Measurements from ENCODE around the gene CPT2. TPM values are rescaled to one million over a fixed set of nuclear protein-coding genes. Genes with fewer than 3 reads are reported as not detected.
A peak's percentile ranks its signal among the peaks of the same experiment; 100 is the strongest.

CPT2 gene
- total and polyA plus RNA-seq, 2 of the 13 experiments (the other 11 are each of a cell fraction or from before 2014, with no cell fraction given): 12.6 to 14.6 TPM

DNA sequence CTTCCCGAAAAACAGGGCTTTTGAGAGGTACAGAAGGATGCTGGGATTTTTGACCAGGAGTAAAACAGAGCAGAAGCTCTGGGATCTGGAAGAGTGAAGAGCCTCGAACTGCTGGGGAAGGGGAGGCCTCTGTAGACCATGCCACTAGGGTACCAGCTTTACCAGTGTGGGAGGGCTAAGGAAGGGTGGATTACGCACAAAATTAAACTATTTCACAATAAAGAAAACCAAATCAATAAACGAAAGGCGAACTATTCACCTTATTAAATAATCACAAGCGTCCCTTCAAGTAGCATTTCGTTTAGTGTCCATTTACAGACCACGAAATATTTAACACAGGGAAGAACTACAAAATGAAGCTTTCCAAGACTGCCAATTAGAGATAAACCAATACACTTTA is 23.1 kb downstream of the CPT2 start:
- TSS peak; percentile 72 for BruUV-seq (replicated peaks)
- Histone ChIP-seq H3K27ac (ENCODE audit: extremely low read length, insufficient read depth, low read length) (peak overlapping the region; percentile 90), H2AFZ (ENCODE audit: low read length) (no peak overlapping the region), H4K20me1 (ENCODE audit: insufficient read depth, low read length) (no peaks in the 10 kb centered on the region), H3K9me3 (ENCODE audit: low read length) (no peaks in the 10 kb centered on the region), H3K4me3 (replicated peaks in 1 of 3; ENCODE audit: insufficient read depth in 1 of 3, low read depth in 2 of 3, low read length in 3 of 3) (peak overlapping the region; percentile 86 to 96 (median 95)), H3K79me2 (ENCODE audit: insufficient read depth, low read length) (peaks cover 9% of the 10 kb centered on the region), H3K4me1 (ENCODE audit: insufficient read depth, low read length) (peaks cover 25% of the 10 kb centered on the region), H3K36me3 (replicated peaks in 1 of 2; ENCODE audit: control insufficient read depth in 1 of 2, insufficient read depth in 2 of 2, low read length in 2 of 2) (peaks cover 5 to 15% of the 10 kb centered on the region in 2 experiments; a peak in 4 of 5 replicates), H3K27me3 (ENCODE audit: control insufficient read depth in 1 of 2, insufficient read depth in 2 of 2, low read length in 2 of 2) (no peaks in the 10 kb centered on the region), H3K4me2 (ENCODE audit: low read depth, low read length) (peak overlapping the region; percentile 92), H3K9ac (ENCODE audit: insufficient read depth, low read depth, low read length) (peak overlapping the region; percentile 93)
- 4% methylated on average over 8 of the region's 8 CpGs for WGBS (ENCODE audit: low lambda C conversion rate)
- ChIA-PET CTCF (ENCODE audit: low intra/inter-chr PET ratio, low total read pairs) (no interaction called here), POLR2A (interaction anchor here (0.6 to 1.6 kb wide), 3 partner anchors 24 to 260 kb away, joined by 3 to 5 read pairs (median 3); no protein-coding TSS in a partner anchor)
- intact Hi-C loops (cut with micrococcal nuclease; ENCODE audit: unreplicated experiment): loop anchor here (1.0 to 2.0 kb wide), 2 partner anchors 19 to 23 kb away; partner anchors contain the start of genes CPT2 and MAGOH
- no peak for FAIRE-seq
- DNase-seq (ENCODE audit: low spot score): no peak
- peak; percentile 42; the same call in 1 of the 2 replicates for TF ChIP-seq CEBPB (IDR thresholded peaks at IDR 0.05; ENCODE audit: borderline replicate concordance, low read depth, low read length)
- no peak for TF ChIP-seq TEAD3 (CRISPR knock-in tag; optimal IDR thresholded peaks at IDR 0.05; ENCODE audit: borderline replicate concordance)
- TF ChIP-seq ZNF879 (CRISPR knock-in tag; IDR thresholded peaks at IDR 0.05): 0 out of 2 replicates have a peak, but pooled peaks have one; percentile 2
- TF ChIP-seq CC2D1A (CRISPR knock-in tag; IDR thresholded peaks at IDR 0.05): no peak
- no peak for TF ChIP-seq ZEB1 (IDR thresholded peaks at IDR 0.05; ENCODE audit: insufficient replicate concordance, low read depth)
- TF ChIP-seq, protein P1, sequence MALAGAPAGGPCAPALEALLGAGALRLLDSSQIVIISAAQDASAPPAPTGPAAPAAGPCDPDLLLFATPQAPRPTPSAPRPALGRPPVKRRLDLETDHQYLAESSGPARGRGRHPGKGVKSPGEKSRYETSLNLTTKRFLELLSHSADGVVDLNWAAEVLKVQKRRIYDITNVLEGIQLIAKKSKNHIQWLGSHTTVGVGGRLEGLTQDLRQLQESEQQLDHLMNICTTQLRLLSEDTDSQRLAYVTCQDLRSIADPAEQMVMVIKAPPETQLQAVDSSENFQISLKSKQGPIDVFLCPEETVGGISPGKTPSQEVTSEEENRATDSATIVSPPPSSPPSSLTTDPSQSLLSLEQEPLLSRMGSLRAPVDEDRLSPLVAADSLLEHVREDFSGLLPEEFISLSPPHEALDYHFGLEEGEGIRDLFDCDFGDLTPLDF (CRISPR knock-in tag; IDR thresholded peaks at IDR 0.05): no peak
- TF ChIP-seq ZNF331 (CRISPR knock-in tag; IDR thresholded peaks at IDR 0.05): no peak
- in situ Hi-C loops (cut with HindIII; ENCODE audit: extremely low pct_ligation_motif_present, low pct_unique_long_range_greater_than_20kb): no loop called here
- ATAC-seq: peak; percentile 14; the same call in 1 of the 3 replicates
